Lung (tissue), 12 donors: ENCODE measurements around the gene PAFAH1B1. TPM values are rescaled to one million over a fixed set of nuclear protein-coding genes. Genes with fewer than 3 reads are reported as not detected.

Experiments used
- ATAC-seq: fragments of 200-7000 bp; cut with Tn5 transposase; one replicate; pipeline ENCODE4 v1.9.1; 2020; ENCODE audit warnings: moderate number of reproducible peaks; ENCODE audit not compliant: insufficient read depth, low FRiP score
- DNase-seq, 3 donors: peaks; one replicate each; pipeline ENCODE4 v3.0.0-alpha.2; 2013 to 2017
- H3K27ac ChIP-seq, 2 donors: one replicate each; pipeline ENCODE4 v1.5.1; 2013; ENCODE audit warnings: mild to moderate bottlenecking in 2 of 2, moderate library complexity in 2 of 2, control low read depth in 1 of 2, inconsistent platforms in 1 of 2, low read depth in 1 of 2, low read length in 1 of 2
- H3K27me3 ChIP-seq, 3 donors: one replicate each; pipeline ENCODE4 v1.5.1; 2013; ENCODE audit warnings: low read length in 2 of 3; ENCODE audit not compliant: control insufficient read depth in 3 of 3, insufficient read depth in 3 of 3
- H3K36me3 ChIP-seq, 4 donors: one replicate each; pipeline ENCODE4 v1.5.1; 2013; ENCODE audit warnings: low read length in 4 of 4, mild to moderate bottlenecking in 1 of 4, moderate library complexity in 1 of 4; ENCODE audit not compliant: control insufficient read depth in 4 of 4, insufficient read depth in 4 of 4
- H3K4me1 ChIP-seq, 5 donors: one replicate each; pipeline ENCODE4 v1.5.1; 2013; ENCODE audit warnings: low read length in 5 of 5, mild to moderate bottlenecking in 2 of 5, moderate library complexity in 1 of 5; ENCODE audit not compliant: control insufficient read depth in 5 of 5, insufficient read depth in 5 of 5
- H3K4me3 ChIP-seq: one replicate; pipeline ENCODE4 v1.5.1; 2013; ENCODE audit warnings: mild to moderate bottlenecking, control low read depth, moderate library complexity
- H3K9ac ChIP-seq, 2 donors: one replicate each; pipeline ENCODE4 v1.5.1; 2013; ENCODE audit warnings: low read length in 2 of 2, control low read depth in 1 of 2; ENCODE audit not compliant: insufficient read depth in 1 of 2
- H3K9me3 ChIP-seq, 4 donors: one replicate each; pipeline ENCODE4 v1.5.1; 2013; ENCODE audit warnings: low read length in 3 of 4, mild to moderate bottlenecking in 1 of 4, moderate library complexity in 1 of 4; ENCODE audit not compliant: control insufficient read depth in 4 of 4, insufficient read depth in 3 of 4
- CTCF ChIP-seq: IDR thresholded peaks from 2 replicates; pipeline ENCODE4 v1.5.1; 2012; ENCODE audit warnings: mild to moderate bottlenecking; ENCODE audit errors: control extremely low read depth, extremely low read depth
- WGBS, 2 donors: extraction: QIAGEN DNeasy Blood & Tissue Kit; methylation state at CpG; one replicate each; pipeline ENCODE4 v1.1.7; 2013; 5-methylcytosine and 5-hydroxymethylcytosine counted together
- polyA plus RNA-seq, 2 donors: library from polyadenylated mRNA; stranded (reverse); fragments of 200-250 nt; gene quantifications; one replicate each; pipeline ENCODE4 v1.2.1, GENCODE V29; 2013
- total RNA-seq, 2 donors: library from RNA; depleted of rRNA in 1 of 2; stranded (reverse); fragments of >200 nt in 1 of 2; gene quantifications; one replicate each; pipeline ENCODE4 v1.2.1, GENCODE V29; 2014 to 2021
- donor health status: control.
- donor health status: control.
- donor health status: Bipolar disorder and iron deficiency.
- donor health status: healthy.
- donor health status: DM: yes; HTN: yes; CAD: no.

Gene PAFAH1B1
- total and polyA plus RNA-seq, 4 donors = 53.4 to 182 (median 85.5) TPM

- ATAC-seq (no peak), DNase-seq (peak; percentile 53 to 75 (median 69))
- 52 to 71% methylated on average over 10 of the region's 10 CpGs for WGBS, 2 donors
- H3K27me3 ChIP-seq = no peaks in the 10 kb centered on the region
- peaks cover 0 to 35% (median 20%) of the 10 kb centered on the region in 5 donors for H3K4me1 ChIP-seq
- no peak for TF ChIP-seq CTCF
- H3K36me3 ChIP-seq = peaks cover 0 to 2% (median 0%) of the 10 kb centered on the region in 4 donors
- no peak overlapping the region for H3K9ac ChIP-seq
- no peak overlapping the region for H3K4me3 ChIP-seq
- peak overlapping the region; percentile 24 to 84 for H3K27ac ChIP-seq
- no peaks in the 10 kb centered on the region for H3K9me3 ChIP-seq
Observed at GRCh38 chr17:2709183-2709661, 115.8 kb downstream of the PAFAH1B1 start.

- ATAC-seq (no peak), DNase-seq (no peak)
- Histone ChIP-seq H3K4me3 (peak overlapping the region; percentile 87), H3K9me3 (no peaks in the 10 kb centered on the region), H3K27ac (peak overlapping the region; percentile 71 to 85), H3K4me1 (peaks cover 0 to 35% (median 20%) of the 10 kb centered on the region in 5 donors), H3K36me3 (no peaks in the 10 kb centered on the region), H3K27me3 (no peaks in the 10 kb centered on the region), H3K9ac (peak overlapping the region in 1 of 2 donors; percentile 4)
- WGBS, 2 donors = 44 to 48% methylated on average over 16 of the region's 16 CpGs
- no peak for TF ChIP-seq CTCF
Observed at GRCh38 chr17:2710071-2710802, 116.8 kb downstream of the PAFAH1B1 start.

GRCh38 chr17:2710803-2711607, 117.6 kb downstream of the PAFAH1B1 start:
- ATAC-seq (no peak), DNase-seq (peak in 2 of 3 donors; percentile 9 to 16)
- H3K4me3 ChIP-seq = peak overlapping the region; percentile 87
- WGBS, 2 donors = 0 to 1% methylated on average over 58 to 82 of the region's 82 CpGs
- H3K9me3 ChIP-seq = no peaks in the 10 kb centered on the region
- peak overlapping the region; percentile 4 to 11 for H3K9ac ChIP-seq
- peak overlapping the region; percentile 71 to 85 for H3K27ac ChIP-seq
- H3K27me3 ChIP-seq = no peaks in the 10 kb centered on the region
- H3K36me3 ChIP-seq = no peaks in the 10 kb centered on the region
- H3K4me1 ChIP-seq = peaks cover 0 to 35% (median 20%) of the 10 kb centered on the region in 5 donors
- TF ChIP-seq CTCF = no peak
